ENCODE data around the gene FBXO31. TPM values are rescaled to one million over a fixed set of nuclear protein-coding genes. Genes with fewer than 3 reads are reported as not detected.
A peak's percentile ranks its signal among the peaks of the same experiment; 100 is the strongest.

FBXO31 gene
- total RNA-seq, 2 donors from 2014 or later: 30.5 to 36.9 TPM

DNA sequence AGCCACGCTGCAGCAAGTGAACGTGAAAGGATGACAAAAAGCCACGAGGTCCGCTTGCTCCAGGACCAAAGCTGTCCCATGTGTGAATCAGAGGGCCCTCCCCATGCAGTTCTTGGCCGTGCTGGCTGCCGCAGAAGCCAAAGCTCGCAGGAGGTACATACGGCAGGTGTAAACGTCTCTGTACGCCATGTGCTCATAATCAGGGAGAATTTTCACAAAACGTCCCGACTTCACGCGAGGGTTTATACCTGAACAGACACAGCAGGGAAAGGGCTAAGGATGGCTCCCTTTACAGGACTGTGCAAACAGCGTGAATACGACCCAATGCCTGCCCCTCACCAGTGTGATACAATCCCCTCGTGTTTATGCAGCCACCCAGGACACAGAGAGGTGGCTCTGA lies 25.3 kb downstream of the FBXO31 start:
- Mint-ChIP-seq H3K27me3 (no peaks in the 10 kb centered on the region), H3K4me1 (ENCODE audit: low read depth in 2 of 2) (peaks cover 0 to 7% of the 10 kb centered on the region in 2 donors), H3K9me3 (no peaks in the 10 kb centered on the region), H3K4me3 (no peak overlapping the region), H3K27ac (no peak overlapping the region), H3K36me3 (peaks cover 5% of the 10 kb centered on the region)
- ATAC-seq: no peak
- no peak for DNase-seq (ENCODE audit: low spot score)

GRCh38 chr16:87356491-87356853 lies 27.1 kb downstream of the FBXO31 start:
- ATAC-seq (peak in 1 of 2 donors; percentile 46), DNase-seq (ENCODE audit: low spot score) (no peak)
- Mint-ChIP-seq H3K27me3 (no peaks in the 10 kb centered on the region), H3K4me1 (ENCODE audit: low read depth in 2 of 2) (peaks cover 0 to 8% of the 10 kb centered on the region in 2 donors), H3K27ac (no peak overlapping the region), H3K9me3 (no peaks in the 10 kb centered on the region), H3K4me3 (no peak overlapping the region), H3K36me3 (peaks cover 5% of the 10 kb centered on the region)

- no peaks in the 10 kb centered on the region for H3K9me3 Mint-ChIP-seq
- H3K36me3 Mint-ChIP-seq: no peaks in the 10 kb centered on the region
- H3K27me3 Mint-ChIP-seq: no peaks in the 10 kb centered on the region
- peaks cover 0 to 2% of the 10 kb centered on the region in 2 donors for H3K4me1 Mint-ChIP-seq (ENCODE audit: low read depth in 2 of 2)
- no peak overlapping the region for H3K4me3 Mint-ChIP-seq
- no peak overlapping the region for H3K27ac Mint-ChIP-seq
- DNase-seq (ENCODE audit: low spot score) (no peak), ATAC-seq (no peak)
Measured at GRCh38 chr16:87353613-87354012, 30.0 kb downstream of the FBXO31 start.

DNA sequence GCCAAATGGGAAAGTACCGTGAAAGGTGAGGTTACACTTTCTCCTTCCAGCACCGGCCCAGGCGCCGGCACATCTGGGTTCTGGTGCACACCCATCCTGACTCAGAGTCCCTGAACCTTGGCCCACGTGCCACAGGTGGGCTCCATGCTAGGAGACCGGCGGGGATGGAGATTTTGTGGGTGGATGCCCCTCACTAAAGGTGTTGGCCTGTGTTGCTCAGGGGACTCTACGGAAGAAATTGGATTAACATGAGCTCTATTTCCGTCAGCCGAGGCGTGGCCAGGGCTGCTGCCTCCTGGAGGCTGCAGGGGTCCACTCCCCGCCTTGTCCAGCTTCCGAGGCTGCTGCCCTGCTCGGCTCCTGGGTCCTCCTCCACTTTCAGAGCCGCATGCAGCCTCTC lies 30.8 kb downstream of the FBXO31 start:
- H3K36me3 Mint-ChIP-seq: no peaks in the 10 kb centered on the region
- DNase-seq (ENCODE audit: low spot score) (no peak), ATAC-seq (no peak)
- no peak overlapping the region for H3K27ac Mint-ChIP-seq
- peaks cover 0 to 2% of the 10 kb centered on the region in 2 donors for H3K4me1 Mint-ChIP-seq (ENCODE audit: low read depth in 2 of 2)
- H3K9me3 Mint-ChIP-seq: no peaks in the 10 kb centered on the region
- no peaks in the 10 kb centered on the region for H3K27me3 Mint-ChIP-seq
- no peak overlapping the region for H3K4me3 Mint-ChIP-seq

DNA sequence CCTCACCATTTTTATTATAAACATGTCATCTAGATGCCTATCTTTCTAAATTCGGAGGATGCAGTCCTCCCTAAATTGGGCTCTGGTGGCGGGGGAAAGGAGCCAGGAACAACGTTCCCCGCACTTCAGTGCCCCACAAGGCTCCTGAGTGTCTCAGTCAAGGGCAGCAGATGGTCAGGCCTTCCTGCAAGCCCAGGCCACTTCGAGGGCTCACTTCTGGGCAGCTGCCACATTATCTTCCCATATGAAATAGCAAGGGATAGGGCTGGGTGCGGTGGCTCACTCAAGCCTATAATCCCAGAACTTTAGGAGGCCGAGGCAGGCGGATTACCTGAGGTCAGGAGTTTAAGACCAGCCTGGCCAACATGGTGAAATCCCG lies 32.3 kb downstream of the FBXO31 start:
- ATAC-seq (no peak), DNase-seq (ENCODE audit: low spot score) (no peak)
- Mint-ChIP-seq H3K4me3 (no peak overlapping the region), H3K36me3 (no peaks in the 10 kb centered on the region), H3K27me3 (no peaks in the 10 kb centered on the region), H3K4me1 (ENCODE audit: low read depth in 2 of 2) (peaks cover 0 to 2% of the 10 kb centered on the region in 2 donors), H3K27ac (no peak overlapping the region), H3K9me3 (no peaks in the 10 kb centered on the region)

- ATAC-seq (no peak), DNase-seq (ENCODE audit: low spot score) (no peak)
- Mint-ChIP-seq H3K9me3 (no peaks in the 10 kb centered on the region), H3K36me3 (no peaks in the 10 kb centered on the region), H3K27ac (no peak overlapping the region), H3K27me3 (no peaks in the 10 kb centered on the region), H3K4me1 (ENCODE audit: low read depth in 2 of 2) (peaks cover 0 to 3% of the 10 kb centered on the region in 2 donors), H3K4me3 (no peak overlapping the region)
Measured at GRCh38 chr16:87350681-87351319, 32.8 kb downstream of the FBXO31 start.

GRCh38 chr16:87350031-87350430 lies 33.5 kb downstream of the FBXO31 start:
- DNase-seq (ENCODE audit: low spot score) (no peak), ATAC-seq (no peak)
- Mint-ChIP-seq H3K27me3 (no peaks in the 10 kb centered on the region), H3K4me1 (ENCODE audit: low read depth in 2 of 2) (peaks cover 6 to 11% of the 10 kb centered on the region in 2 donors), H3K4me3 (no peak overlapping the region), H3K36me3 (peaks cover 4% of the 10 kb centered on the region), H3K9me3 (no peaks in the 10 kb centered on the region), H3K27ac (no peak overlapping the region)

DNA sequence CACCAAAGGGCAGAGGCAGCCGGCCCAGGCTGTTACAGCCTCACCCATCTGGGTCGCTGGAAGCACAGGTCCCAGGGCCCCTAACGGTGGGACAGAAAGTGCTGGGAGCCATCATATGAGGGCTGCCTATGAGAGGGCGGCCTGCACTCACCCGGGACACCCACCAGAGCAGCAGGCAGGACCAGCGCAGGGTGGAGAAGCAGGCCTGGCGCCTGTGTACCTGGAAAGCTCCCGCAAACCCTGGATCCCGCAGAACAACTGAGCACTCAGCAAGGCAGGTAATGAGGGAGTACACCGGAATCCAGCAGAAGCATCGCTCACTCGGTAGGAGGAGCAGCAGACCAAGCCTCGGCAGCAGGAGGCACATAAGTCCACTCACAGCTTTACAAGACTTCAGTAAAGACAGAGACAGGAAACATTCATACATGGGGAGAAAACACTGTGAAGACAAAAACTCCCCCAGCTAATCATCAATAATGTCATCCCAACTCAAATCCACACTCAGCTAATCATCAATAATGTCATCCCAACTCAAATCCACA lies 34.9 kb downstream of the FBXO31 start:
- Mint-ChIP-seq H3K27ac (peak overlapping the region in 1 of 2 donors; percentile 35), H3K4me3 (no peak overlapping the region), H3K27me3 (no peaks in the 10 kb centered on the region), H3K4me1 (ENCODE audit: low read depth in 2 of 2) (peaks cover 11 to 13% of the 10 kb centered on the region in 2 donors), H3K36me3 (peaks cover 4% of the 10 kb centered on the region), H3K9me3 (no peaks in the 10 kb centered on the region)
- no peak for DNase-seq (ENCODE audit: low spot score)
- no peak for ATAC-seq

DNA sequence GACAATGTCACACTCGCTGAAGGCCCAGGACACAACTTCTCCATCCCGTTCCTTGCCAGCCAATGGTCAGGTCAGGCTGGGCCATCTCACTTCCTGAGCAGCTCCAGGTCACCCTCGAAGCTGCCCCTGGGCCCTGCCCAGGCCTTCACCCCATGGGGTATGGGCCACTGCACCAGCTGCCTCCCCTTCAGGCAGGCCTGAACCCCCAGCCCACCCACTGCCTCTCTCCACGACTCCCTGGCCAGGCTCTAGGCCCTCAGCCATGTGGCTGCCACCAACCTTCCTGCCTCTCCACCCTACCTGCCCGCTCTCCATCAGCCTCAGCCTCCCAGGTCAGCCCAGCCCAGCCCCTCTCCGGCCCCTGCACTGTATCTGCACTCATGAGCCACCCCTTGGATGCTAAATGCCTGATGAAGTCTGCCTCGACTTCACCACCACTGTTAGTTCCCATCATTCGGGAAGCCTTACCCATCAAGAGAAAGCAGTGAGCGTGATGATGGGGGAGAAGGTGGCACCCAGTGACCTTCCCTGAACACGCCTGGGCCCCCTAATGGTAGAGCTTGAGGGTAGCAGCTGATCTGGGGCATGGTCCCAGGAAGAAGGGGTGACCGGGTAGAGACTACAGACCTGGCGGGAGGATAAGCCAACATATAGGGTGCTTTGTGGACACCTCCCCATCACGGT lies 35.5 kb downstream of the FBXO31 start:
- DNase-seq (ENCODE audit: low spot score): no peak

DNA sequence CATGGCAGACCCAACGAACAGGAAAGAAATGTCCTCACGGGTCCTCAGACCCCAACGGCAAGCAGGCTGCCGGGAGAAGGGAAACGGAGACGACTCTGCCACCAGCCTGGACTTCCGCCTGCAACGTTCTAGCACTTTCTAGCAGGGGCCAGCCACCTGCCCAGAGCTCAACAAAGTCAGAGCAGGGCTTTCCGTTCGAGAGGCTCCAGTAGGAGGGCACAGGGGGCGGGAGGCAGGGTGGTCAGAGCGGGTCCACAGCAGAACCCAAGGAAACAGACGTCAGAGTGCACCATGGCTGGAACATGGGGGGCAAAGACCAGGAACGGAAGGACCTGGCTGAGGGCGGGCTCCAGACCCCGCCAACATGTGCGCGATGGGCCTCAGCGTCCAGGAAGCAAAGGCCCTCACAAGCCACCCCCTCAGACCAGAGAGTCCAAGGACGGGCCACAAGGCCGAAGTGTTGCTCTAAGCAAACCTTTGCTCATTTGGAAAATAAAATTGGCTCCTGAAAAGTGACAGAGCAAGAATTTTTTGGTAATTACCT lies 37.0 kb downstream of the FBXO31 start:
- ATAC-seq (no peak), DNase-seq (ENCODE audit: low spot score) (no peak)
- no peak overlapping the region for H3K27ac Mint-ChIP-seq
- H3K36me3 Mint-ChIP-seq: peaks cover 4% of the 10 kb centered on the region
- H3K9me3 Mint-ChIP-seq: no peaks in the 10 kb centered on the region
- no peaks in the 10 kb centered on the region for H3K27me3 Mint-ChIP-seq
- H3K4me3 Mint-ChIP-seq: no peak overlapping the region
- peaks cover 12 to 13% of the 10 kb centered on the region in 2 donors for H3K4me1 Mint-ChIP-seq (ENCODE audit: low read depth in 2 of 2)

More for the DNA sequence above, 35.5 kb downstream of the FBXO31 start:
- Mint-ChIP-seq H3K27ac (peak overlapping the region in 1 of 2 donors; percentile 35), H3K36me3 (peaks cover 4% of the 10 kb centered on the region), H3K9me3 (no peaks in the 10 kb centered on the region), H3K4me3 (no peak overlapping the region), H3K27me3 (no peaks in the 10 kb centered on the region), H3K4me1 (ENCODE audit: low read depth in 2 of 2) (peaks cover 11 to 12% of the 10 kb centered on the region in 2 donors)
- no peak for ATAC-seq

GRCh38 chr16:87345726-87346424 lies 37.7 kb downstream of the FBXO31 start:
- Mint-ChIP-seq H3K4me1 (ENCODE audit: low read depth in 2 of 2) (peaks cover 12 to 13% of the 10 kb centered on the region in 2 donors), H3K27me3 (no peaks in the 10 kb centered on the region), H3K4me3 (peak overlapping the region; percentile 60), H3K27ac (peak overlapping the region; percentile 70 to 87), H3K9me3 (no peaks in the 10 kb centered on the region), H3K36me3 (peaks cover 4% of the 10 kb centered on the region)
- ATAC-seq (peak in 1 of 2 donors; percentile 25), DNase-seq (ENCODE audit: low spot score) (no peak)

GRCh38 chr16:87344931-87345631 lies 38.5 kb downstream of the FBXO31 start:
- Mint-ChIP-seq H3K4me3 (peak overlapping the region; percentile 60), H3K27me3 (no peaks in the 10 kb centered on the region), H3K4me1 (ENCODE audit: low read depth in 2 of 2) (peaks cover 12 to 13% of the 10 kb centered on the region in 2 donors), H3K36me3 (peaks cover 4% of the 10 kb centered on the region), H3K9me3 (no peaks in the 10 kb centered on the region), H3K27ac (peak overlapping the region; percentile 70 to 87)
- peak; percentile 66 for DNase-seq (ENCODE audit: low spot score)
- ATAC-seq: peak; percentile 51 to 82

DNA sequence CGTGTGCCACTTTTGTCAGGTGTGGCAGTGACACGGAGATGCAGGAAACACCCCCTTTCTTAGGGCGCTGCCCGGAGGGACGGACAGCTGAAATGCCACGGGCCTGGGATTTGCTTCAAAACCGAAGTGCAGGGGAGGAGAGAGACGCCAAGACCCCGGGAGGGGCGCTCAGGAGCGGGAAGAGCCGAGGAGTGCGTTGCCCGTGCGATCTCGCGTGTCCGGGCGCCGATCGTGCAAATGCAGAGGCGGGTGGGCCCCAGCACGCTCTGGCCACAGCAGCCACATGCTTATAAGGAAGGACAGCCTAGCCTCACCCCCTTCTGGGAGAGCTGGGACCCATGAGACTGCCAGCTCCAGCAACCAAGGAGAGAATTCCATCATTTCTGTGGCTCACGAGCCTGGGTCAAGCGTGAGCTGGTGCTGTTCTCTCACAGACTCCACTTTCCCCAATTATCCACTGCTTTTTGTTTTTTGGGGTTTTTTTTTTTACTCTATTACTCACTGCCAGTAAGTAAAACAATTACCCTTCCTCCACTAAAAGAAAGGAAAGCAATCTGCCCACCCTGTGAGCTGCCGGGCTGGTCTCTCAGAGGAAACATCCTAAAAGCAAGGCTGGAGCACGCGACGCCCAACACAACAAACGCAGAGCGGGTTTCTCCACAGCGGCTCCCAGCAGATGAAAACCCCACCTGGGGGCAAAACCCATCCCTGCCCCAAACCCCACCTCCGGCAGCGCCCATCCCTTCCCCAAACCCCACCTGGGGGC lies 39.2 kb downstream of the FBXO31 start:
- DNase-seq (ENCODE audit: low spot score) (no peak), ATAC-seq (no peak)
- Mint-ChIP-seq H3K36me3 (peaks cover 4% of the 10 kb centered on the region), H3K27ac (peak overlapping the region; percentile 70 to 87), H3K4me1 (ENCODE audit: low read depth in 2 of 2) (peaks cover 12 to 13% of the 10 kb centered on the region in 2 donors), H3K27me3 (no peaks in the 10 kb centered on the region), H3K4me3 (peak overlapping the region; percentile 17), H3K9me3 (no peaks in the 10 kb centered on the region)

All from natural killer cell treated with Interleukin-12 subunit alpha and Interleukin-12 subunit beta and Interleukin-15 and Interleukin-18, amount 100 ng/mL, for 72 hours (primary cell).